Measurements from ENCODE around the gene FILIP1L.

DNA sequence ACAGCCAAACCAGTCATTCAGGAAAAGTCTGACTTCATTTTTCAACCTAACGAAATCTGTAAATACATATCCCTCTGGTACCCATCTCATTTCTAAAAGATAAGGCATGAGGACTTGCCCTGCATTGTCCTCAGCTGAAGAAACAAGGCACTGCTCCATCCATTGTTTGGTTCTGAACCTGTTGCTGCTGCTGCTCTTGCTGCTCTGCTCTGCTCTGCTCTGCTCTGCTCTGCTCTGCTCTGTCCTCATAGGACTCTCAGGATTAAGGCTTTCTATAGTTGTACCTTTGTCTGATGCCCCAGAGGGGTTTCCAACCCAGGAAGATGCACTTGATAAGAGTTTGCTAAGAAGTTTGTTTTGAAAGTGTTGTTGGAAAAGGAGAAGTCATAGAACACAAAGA lies 258.4 kb downstream of the FILIP1L start:
- TF ChIP-seq, protein P1, sequence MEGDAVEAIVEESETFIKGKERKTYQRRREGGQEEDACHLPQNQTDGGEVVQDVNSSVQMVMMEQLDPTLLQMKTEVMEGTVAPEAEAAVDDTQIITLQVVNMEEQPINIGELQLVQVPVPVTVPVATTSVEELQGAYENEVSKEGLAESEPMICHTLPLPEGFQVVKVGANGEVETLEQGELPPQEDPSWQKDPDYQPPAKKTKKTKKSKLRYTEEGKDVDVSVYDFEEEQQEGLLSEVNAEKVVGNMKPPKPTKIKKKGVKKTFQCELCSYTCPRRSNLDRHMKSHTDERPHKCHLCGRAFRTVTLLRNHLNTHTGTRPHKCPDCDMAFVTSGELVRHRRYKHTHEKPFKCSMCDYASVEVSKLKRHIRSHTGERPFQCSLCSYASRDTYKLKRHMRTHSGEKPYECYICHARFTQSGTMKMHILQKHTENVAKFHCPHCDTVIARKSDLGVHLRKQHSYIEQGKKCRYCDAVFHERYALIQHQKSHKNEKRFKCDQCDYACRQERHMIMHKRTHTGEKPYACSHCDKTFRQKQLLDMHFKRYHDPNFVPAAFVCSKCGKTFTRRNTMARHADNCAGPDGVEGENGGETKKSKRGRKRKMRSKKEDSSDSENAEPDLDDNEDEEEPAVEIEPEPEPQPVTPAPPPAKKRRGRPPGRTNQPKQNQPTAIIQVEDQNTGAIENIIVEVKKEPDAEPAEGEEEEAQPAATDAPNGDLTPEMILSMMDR (conservative IDR thresholded peaks at IDR 0.05; ENCODE audit: low read length), result no peak
- no peak for TF ChIP-seq EZH2phosphoT487 (IDR thresholded peaks at IDR 0.05; ENCODE audit: borderline replicate concordance, low read depth, low read length)
